ENCODE data around the gene PDCL2. TPM values are rescaled to one million over a fixed set of nuclear protein-coding genes. Genes with fewer than 3 reads are reported as not detected.

PDCL2 gene
- total RNA-seq, 2 donors from 2014 or later, result not detected

DNA sequence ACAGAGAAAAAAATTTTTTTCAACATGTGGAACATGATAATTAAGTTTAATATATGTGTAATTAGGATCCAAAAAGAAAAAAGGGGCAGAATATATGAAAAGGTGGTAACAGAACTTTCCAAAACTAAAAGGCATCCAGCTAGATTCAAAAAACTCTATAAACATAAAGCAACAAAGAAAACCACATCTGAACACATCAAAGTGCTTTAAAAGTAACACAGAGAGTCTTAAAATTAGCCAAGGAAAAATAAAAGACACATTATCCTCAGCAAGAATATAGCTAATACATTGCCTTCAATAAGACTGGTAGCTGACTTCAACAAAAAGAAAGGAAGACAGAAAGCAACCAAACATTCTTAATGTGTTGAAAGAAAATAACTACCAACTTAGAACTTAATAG is 53.5 kb downstream of the PDCL2 start:
- Histone ChIP-seq H3K9ac (ENCODE audit: low read depth in 2 of 2, low read length in 2 of 2) (no peak overlapping the region), H3K9me3 (no peaks in the 10 kb centered on the region), H3K36me3 (no peaks in the 10 kb centered on the region), H3K4me1 (no peaks in the 10 kb centered on the region), H3K27ac (no peak overlapping the region), H3K27me3 (no peaks in the 10 kb centered on the region), H3K4me3 (no peak overlapping the region)
- intact Hi-C loops (cut with DNase I), result no loop called here
- no peak for TF ChIP-seq CTCF (IDR thresholded peaks at IDR 0.05)
- no peak for DNase-seq

- no peak for DNase-seq
- no peak for TF ChIP-seq CTCF (IDR thresholded peaks at IDR 0.05)
- no peaks in the 10 kb centered on the region for H3K36me3 ChIP-seq
- no peak overlapping the region for H3K9ac ChIP-seq (ENCODE audit: low read depth in 2 of 2, low read length in 2 of 2)
- H3K9me3 ChIP-seq, result no peaks in the 10 kb centered on the region
- H3K27ac ChIP-seq, result no peak overlapping the region
- H3K4me3 ChIP-seq, result no peak overlapping the region
- intact Hi-C loops (cut with DNase I), result no loop called here
- H3K4me1 ChIP-seq, result no peaks in the 10 kb centered on the region
- H3K27me3 ChIP-seq, result no peaks in the 10 kb centered on the region
These were observed 57.7 kb downstream of the PDCL2 start for GRCh38 chr4:55534306-55534705.

DNA sequence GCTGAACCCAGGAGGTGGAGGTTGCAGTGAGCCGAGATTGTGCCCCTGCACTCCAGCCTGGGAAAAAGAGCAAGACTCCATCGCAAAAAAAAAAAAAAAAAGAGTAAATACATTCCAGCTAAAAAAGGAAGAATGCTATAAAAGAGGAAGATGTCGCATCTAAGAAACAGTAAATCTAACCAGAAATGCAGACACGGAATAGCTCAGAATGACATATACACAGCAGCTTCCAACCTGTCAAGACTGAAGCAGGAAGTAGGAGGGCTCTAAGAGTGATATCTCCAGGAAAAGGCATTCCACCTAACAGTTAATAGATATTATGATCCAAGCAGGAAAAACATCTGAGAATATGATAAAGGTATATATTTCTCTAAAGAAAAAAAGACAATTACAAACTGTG is 61.4 kb downstream of the PDCL2 start:
- intact Hi-C loops (cut with DNase I), result no loop called here
- no peak overlapping the region for H3K9ac ChIP-seq (ENCODE audit: low read depth in 2 of 2, low read length in 2 of 2)
- H3K9me3 ChIP-seq, result no peaks in the 10 kb centered on the region

DNA sequence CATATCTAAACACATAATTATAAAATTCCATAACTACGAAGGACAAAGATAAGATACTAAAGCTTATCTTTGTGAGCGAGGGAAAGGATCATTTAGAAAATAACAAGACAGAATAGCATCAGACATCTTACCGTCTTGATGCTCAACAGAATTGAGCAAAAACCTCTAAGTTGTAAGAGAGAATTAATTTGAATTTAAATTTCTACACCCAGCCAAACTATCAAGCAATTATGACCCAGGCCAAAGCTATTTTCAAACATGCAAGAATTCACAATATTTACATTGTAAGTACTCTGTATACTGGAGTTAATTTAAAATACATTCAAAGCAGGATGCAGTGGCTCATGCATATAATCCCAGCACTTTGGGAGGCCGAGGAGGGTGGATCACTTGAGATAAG is 61.9 kb downstream of the PDCL2 start:
- intact Hi-C loops (cut with DNase I), result no loop called here
- DNase-seq, result no peak
- no peak overlapping the region for H3K9ac ChIP-seq (ENCODE audit: low read depth in 2 of 2, low read length in 2 of 2)
- no peak overlapping the region for H3K4me3 ChIP-seq
- no peaks in the 10 kb centered on the region for H3K36me3 ChIP-seq
- no peaks in the 10 kb centered on the region for H3K4me1 ChIP-seq
- no peaks in the 10 kb centered on the region for H3K9me3 ChIP-seq
- H3K27me3 ChIP-seq, result no peaks in the 10 kb centered on the region
- H3K27ac ChIP-seq, result no peak overlapping the region
- TF ChIP-seq CTCF (IDR thresholded peaks at IDR 0.05), result no peak

More for the DNA sequence above, 61.4 kb downstream of the PDCL2 start:
- Histone ChIP-seq H3K36me3 (no peaks in the 10 kb centered on the region), H3K27me3 (no peaks in the 10 kb centered on the region), H3K4me3 (no peak overlapping the region), H3K4me1 (no peaks in the 10 kb centered on the region), H3K27ac (no peak overlapping the region)
- no peak for TF ChIP-seq CTCF (IDR thresholded peaks at IDR 0.05)
- no peak for DNase-seq

DNA sequence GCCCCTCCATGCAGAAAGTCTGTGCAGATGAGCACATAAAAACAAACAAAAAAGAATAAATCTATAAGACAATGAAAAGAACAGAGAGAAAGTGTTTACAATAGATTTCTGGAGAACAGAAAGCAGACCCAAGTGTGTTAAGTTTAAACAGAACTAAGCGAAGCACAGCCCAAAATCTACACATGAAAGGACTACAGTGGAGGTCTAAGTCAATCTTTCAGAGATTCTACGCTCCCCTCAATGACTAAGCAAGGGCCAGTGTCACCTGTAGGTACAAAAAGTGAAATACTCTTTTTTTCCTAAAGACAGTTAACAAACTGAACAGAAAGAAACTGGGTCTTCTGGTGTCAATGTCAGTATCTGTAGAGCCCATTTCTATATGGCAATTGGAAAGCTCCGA is 63.6 kb downstream of the PDCL2 start:
- Histone ChIP-seq H3K9me3 (no peaks in the 10 kb centered on the region), H3K9ac (ENCODE audit: low read depth in 2 of 2, low read length in 2 of 2) (no peak overlapping the region), H3K27me3 (no peaks in the 10 kb centered on the region), H3K27ac (no peak overlapping the region), H3K4me1 (no peaks in the 10 kb centered on the region), H3K36me3 (no peaks in the 10 kb centered on the region), H3K4me3 (no peak overlapping the region)
- no peak for DNase-seq
- TF ChIP-seq CTCF (IDR thresholded peaks at IDR 0.05), result no peak
- intact Hi-C loops (cut with DNase I), result no loop called here

All from colonic mucosa (tissue), 4 donors.